H1 (cell line): ENCODE results near the gene IPO7. TPM values are rescaled to one million over a fixed set of nuclear protein-coding genes. Genes with fewer than 3 reads are reported as not detected.

Experiments
- CTCF ChIA-PET: fragments of 300-600 bp; sonication (Branson Sonifier 250); formaldehyde crosslinking; loops from one replicate; lab custom pipeline; 2021; ENCODE audit not compliant: partially characterized antibody; lab: Charles Lee
- POLR2A ChIA-PET: fragments of 300-600 bp; sonication (Branson Sonifier 250); formaldehyde crosslinking; loops from one replicate; lab custom pipeline; 2021; ENCODE audit warnings: inconsistent platforms; ENCODE audit not compliant: partially characterized antibody; lab: Charles Lee
- DNase-seq, 2 experiments: peaks; one replicate each; pipeline versions ENCODE4 v3.0.0 to v3.0.0-alpha.2; 2010 to 2022; ENCODE audit warnings: low spot score in 2 of 2, low read depth in 1 of 2, mixed read lengths in 1 of 2
- FAIRE-seq: peaks from 2 replicates; lab custom pipeline; 2011; peaks lifted over from hg19 to GRCh38; lab: Jason Lieb, UNC
- H2AFZ ChIP-seq: 2 replicates; pipeline ENCODE4 v1.8.1; 2012; ENCODE audit warnings: low read length, inconsistent platforms
- H2AK5ac ChIP-seq: 2 replicates; pipeline ENCODE4 v1.6.1; 2013; ENCODE audit warnings: low read depth, low read length
- H2BK120ac ChIP-seq: replicated peaks from 2 replicates; pipeline ENCODE3; 2013; ENCODE audit warnings: low read depth, low read length, inconsistent platforms
- H2BK12ac ChIP-seq: 2 replicates; pipeline ENCODE4 v1.6.1; 2013; ENCODE audit warnings: low read depth, low read length
- H2BK15ac ChIP-seq: 2 replicates; pipeline ENCODE4 v1.6.1; 2013; ENCODE audit warnings: low read length
- H2BK20ac ChIP-seq: 2 replicates; pipeline ENCODE4 v1.6.1; 2013; ENCODE audit warnings: low read length
- H2BK5ac ChIP-seq: 2 replicates; pipeline ENCODE4 v1.6.1; 2013; ENCODE audit warnings: low read depth, low read length
- H3K14ac ChIP-seq: 2 replicates; pipeline ENCODE4 v1.6.1; 2013; ENCODE audit warnings: inconsistent platforms; ENCODE audit not compliant: insufficient read length
- H3K18ac ChIP-seq: 2 replicates; pipeline ENCODE4 v1.6.1; 2013; ENCODE audit warnings: low read length; ENCODE audit errors: extremely low read depth
- H3K23ac ChIP-seq: 2 replicates; pipeline ENCODE4 v1.6.1; 2013; ENCODE audit warnings: inconsistent platforms; ENCODE audit not compliant: insufficient read length
- H3K23me2 ChIP-seq: 2 replicates; pipeline ENCODE4 v1.6.1; 2013; ENCODE audit warnings: low read depth, low read length
- H3K27ac ChIP-seq: 2 replicates; pipeline ENCODE4 v1.6.1; 2011; ENCODE audit warnings: low read depth, low read length, inconsistent platforms
- H3K27me3 ChIP-seq, 4 experiments: replicated peaks in 1 of 4; 1 replicate in 1 of 4; 2 replicates in 3 of 4; pipeline versions ENCODE4 v1.6.1 to v1.8.1; 2011 to 2013; ENCODE audit warnings: low read length in 3 of 4, mild to moderate bottlenecking in 3 of 4, inconsistent platforms in 2 of 4, mixed read lengths in 2 of 4, moderate library complexity in 1 of 4; ENCODE audit not compliant: control insufficient read depth in 3 of 4, insufficient read depth in 3 of 4; ENCODE audit errors: extremely low read depth in 1 of 4
- H3K36me3 ChIP-seq, 4 experiments: 2 replicates each; pipeline versions ENCODE4 v1.6.1 to v1.8.1; 2011 to 2013; ENCODE audit warnings: mild to moderate bottlenecking in 4 of 4, low read length in 3 of 4, moderate library complexity in 2 of 4, control low read depth in 1 of 4, inconsistent platforms in 1 of 4; ENCODE audit not compliant: insufficient read depth in 4 of 4, control insufficient read depth in 2 of 4
- H3K4ac ChIP-seq: replicated peaks from 2 replicates; pipeline ENCODE3; 2013; ENCODE audit warnings: low read length, low read depth, mixed read lengths, inconsistent platforms; ENCODE audit not compliant: insufficient read length
- H3K4me1 ChIP-seq, 4 experiments: replicated peaks in 1 of 4; 1 replicate in 1 of 4; 2 replicates in 3 of 4; pipeline versions ENCODE4 v1.6.1 to v1.8.1; 2011 to 2013; ENCODE audit warnings: low read length in 3 of 4, inconsistent platforms in 2 of 4, mixed read lengths in 1 of 4; ENCODE audit not compliant: insufficient read depth in 4 of 4, control insufficient read depth in 3 of 4
- H3K4me2 ChIP-seq, 2 experiments: 2 replicates each; pipeline versions ENCODE4 v1.6.1 to v1.8.1; 2011 to 2013; ENCODE audit warnings: low read depth in 2 of 2, low read length in 2 of 2, control low read depth in 1 of 2, inconsistent platforms in 1 of 2, mild to moderate bottlenecking in 1 of 2; ENCODE audit not compliant: insufficient read depth in 1 of 2
- H3K4me3 ChIP-seq, 4 experiments: fragments of 200-600, 300-600 bp in 1 of 4; sonication (generic), shearing (Covaris generic), sonication (Bioruptor Twin) in 1 of 4; 2 replicates each; pipeline versions ENCODE4 v1.5.1 to v1.8.1; 2011 to 2016; ENCODE audit warnings: low read length in 4 of 4, low read depth in 3 of 4, control low read depth in 2 of 4, inconsistent platforms in 2 of 4, mild to moderate bottlenecking in 2 of 4, mixed read lengths in 1 of 4, moderate library complexity in 1 of 4; ENCODE audit not compliant: insufficient read depth in 2 of 4; ENCODE audit errors: extremely low read depth in 1 of 4
- H3K56ac ChIP-seq: replicated peaks from 2 replicates; pipeline ENCODE3; 2013; ENCODE audit warnings: low read depth, mild to moderate bottlenecking, mixed read lengths, low read length, inconsistent platforms; ENCODE audit not compliant: insufficient read length
- H3K79me1 ChIP-seq: 2 replicates; pipeline ENCODE4 v1.6.1; 2013; ENCODE audit warnings: low read depth, low read length, control low read depth
- H3K79me2 ChIP-seq, 2 experiments: 2 replicates each; pipeline versions ENCODE4 v1.6.1 to v1.8.1; 2012 to 2013; ENCODE audit warnings: low read length in 2 of 2, mild to moderate bottlenecking in 2 of 2, inconsistent platforms in 1 of 2; ENCODE audit not compliant: insufficient read depth in 2 of 2, control insufficient read depth in 1 of 2
- H3K9ac ChIP-seq, 4 experiments: replicated peaks in 1 of 4; 1 replicate in 1 of 4; 2 replicates in 3 of 4; pipeline versions ENCODE4 v1.6.1 to v1.8.1; 2011 to 2013; ENCODE audit warnings: low read depth in 3 of 4, low read length in 3 of 4, control low read depth in 2 of 4, mild to moderate bottlenecking in 2 of 4, moderate library complexity in 2 of 4, inconsistent platforms in 1 of 4; ENCODE audit errors: extremely low read depth in 1 of 4
- H3K9me3 ChIP-seq, 2 experiments: 2 replicates each; pipeline versions ENCODE4 v1.6.1 to v1.8.1; 2012 to 2013; ENCODE audit warnings: mild to moderate bottlenecking in 2 of 2, moderate library complexity in 2 of 2, control low read depth in 1 of 2, inconsistent platforms in 1 of 2, low read depth in 1 of 2, low read length in 1 of 2, mixed read lengths in 1 of 2; ENCODE audit not compliant: insufficient read depth in 2 of 2
- H4K20me1 ChIP-seq, 2 experiments: replicated peaks in 1 of 2; 2 replicates each; pipeline versions ENCODE3 to v1.8.1; 2011 to 2013; ENCODE audit warnings: inconsistent platforms in 2 of 2, low read length in 2 of 2, mild to moderate bottlenecking in 1 of 2; ENCODE audit not compliant: insufficient read depth in 2 of 2, control insufficient read depth in 1 of 2
- H4K5ac ChIP-seq: 2 replicates; pipeline ENCODE4 v1.6.1; 2013; ENCODE audit warnings: low read length, low read depth, mixed read lengths, inconsistent platforms; ENCODE audit not compliant: insufficient read length
- H4K8ac ChIP-seq: 2 replicates; pipeline ENCODE4 v1.8.0; 2013; ENCODE audit warnings: mild to moderate bottlenecking, moderate library complexity, low read length, inconsistent platforms; ENCODE audit not compliant: insufficient read depth; ENCODE audit errors: extremely low read depth
- H4K91ac ChIP-seq: replicated peaks from 2 replicates; pipeline ENCODE3; 2013; ENCODE audit warnings: low read length, mixed read lengths, inconsistent platforms; ENCODE audit not compliant: insufficient read length
- KDM1A ChIP-seq: fragments of 200-600, 300-600 bp; sonication (generic); IDR thresholded peaks from 2 replicates; pipeline ENCODE4 v1.7.1; 2016; ENCODE audit warnings: mild to moderate bottlenecking, low read length, borderline replicate concordance
- KDM5A ChIP-seq: fragments of 200-600 bp; IDR thresholded peaks from 2 replicates; pipeline ENCODE4 v1.7.1; 2012; ENCODE audit warnings: mild to moderate bottlenecking, low read length, inconsistent platforms, mixed read lengths
- POLR2A ChIP-seq, 2 experiments: IDR thresholded peaks; 1 replicate in 1 of 2; 2 replicates in 1 of 2; pipeline ENCODE4 v1.6.1; 2011; ENCODE audit warnings: low read depth in 2 of 2, low read length in 2 of 2, mild to moderate bottlenecking in 2 of 2; ENCODE audit errors: control extremely low read depth in 1 of 2
- SAP30 ChIP-seq: fragments of 300-600 bp; sonication (generic); IDR thresholded peaks from 2 replicates; pipeline ENCODE4 v1.7.1; 2012; ENCODE audit warnings: low read length, moderate library complexity, mild to moderate bottlenecking, inconsistent platforms; ENCODE audit not compliant: insufficient read depth, insufficient replicate concordance
- SP1 ChIP-seq: IDR thresholded peaks from 2 replicates; pipeline ENCODE4 v1.6.1; 2011; ENCODE audit warnings: low read depth, low read length
- WGBS, 2 experiments: shearing (Covaris generic) in 1 of 2; methylation state at CpG; one replicate each; pipeline versions ENCODE4 v1.1.6 to v1.1.7; 2013 to 2015; ENCODE audit warnings: low lambda C conversion rate in 2 of 2, mixed read lengths in 2 of 2, inconsistent platforms in 1 of 2, low coverage in 1 of 2, missing lambda C conversion rate in 1 of 2; ENCODE audit not compliant: insufficient replicate concordance in 2 of 2, insufficient coverage in 1 of 2, insufficient read length in 1 of 2; ENCODE audit errors: extremely low coverage in 1 of 2, missing lambda C conversion rate in 1 of 2; 5-methylcytosine and 5-hydroxymethylcytosine counted together
- polyA plus RNA-seq, 7 experiments: library from polyadenylated mRNA; depleted of rRNA in 3 of 7; stranded (reverse) in 5 of 7; unstranded in 2 of 7; fragments of >200 nt in 5 of 7; fragments of 200-250 nt in 2 of 7; gene quantifications; 1 replicate in 5 of 7; 2 replicates in 1 of 7; 4 replicates in 1 of 7; pipeline versions ENCODE4 v1.2.1 to v1.2.3, GENCODE V29; 2011 to 2013; ENCODE audit warnings: missing spikeins in 2 of 7, mixed read lengths in 2 of 7
- total RNA-seq: library from RNA; stranded (reverse); fragmentation: NEBNext Ultra II Directional; extraction: Animal tissue kit (Norgen Biotek cat#: 25700); gene quantifications from 2 replicates; pipeline ENCODE4 v1.2.1, GENCODE V29; 2021

IPO7 gene
- total and polyA plus RNA-seq, 2 of the 8 experiments (the other 6 are each of a cell fraction or from before 2014, with no cell fraction given) = 45.9 to 259 TPM

DNA sequence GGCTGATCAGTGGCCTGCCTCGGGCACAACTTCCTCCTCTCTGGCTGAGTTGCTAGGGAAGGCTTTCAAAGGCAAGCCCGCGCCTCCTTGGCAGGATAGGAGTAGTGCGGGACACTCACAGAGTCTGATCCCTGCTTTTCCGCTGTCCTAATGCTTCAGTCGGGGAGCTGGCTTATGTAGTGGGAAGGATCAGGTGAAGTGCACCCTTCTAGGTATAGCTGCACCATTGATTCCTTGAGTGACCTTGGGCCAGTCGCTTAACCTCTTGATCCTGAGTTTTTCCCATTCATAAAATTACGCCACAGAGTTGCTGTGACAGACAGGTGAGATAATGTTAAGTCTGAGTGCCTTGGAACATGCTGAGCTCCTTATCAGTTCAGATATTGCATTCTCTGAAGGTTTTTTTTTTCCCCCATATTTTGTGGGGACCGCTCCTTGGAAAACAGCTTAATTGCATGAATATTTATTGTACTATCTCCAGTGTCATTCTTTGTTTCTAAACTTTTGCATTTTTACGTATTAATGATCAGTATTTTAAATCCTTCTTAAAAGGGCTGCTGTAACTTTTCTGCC lies 961 bp downstream of the IPO7 start:
- peaks cover 14 to 15% of the 10 kb centered on the region in 2 experiments for H4K20me1 ChIP-seq
- 0 out of 2 replicates have a peak overlapping the region, but pooled peaks have one; percentile 97 for H4K8ac ChIP-seq
- H2AK5ac ChIP-seq = no peak overlapping the region
- TF ChIP-seq KDM5A = no peak
- TF ChIP-seq KDM1A = no peak
- TF ChIP-seq SP1 = no peak
- TF ChIP-seq SAP30 = peak; percentile 98
- TF ChIP-seq POLR2A (IDR thresholded peaks at IDR 0.05; ENCODE audit: control extremely low read depth in 1 of 2, low read depth in 2 of 2, low read length in 2 of 2) = peak in 1 of 2 experiments; percentile 31; a peak in 1 of 3 replicates
- TF ChIP-seq, all 59 proteins: peak for 2
- FAIRE-seq (no peak), DNase-seq (no peak)
- H3K27ac ChIP-seq = peak overlapping the region; percentile 93
- H2AFZ ChIP-seq = no peak overlapping the region
- no peak overlapping the region for H3K23ac ChIP-seq
- H2BK20ac ChIP-seq = no peak overlapping the region
- no peak overlapping the region for H2BK5ac ChIP-seq
- no peak overlapping the region for H2BK12ac ChIP-seq
- no peaks in the 10 kb centered on the region; a peak in 2 of 7 replicates for H3K4me1 ChIP-seq
- no peaks in the 10 kb centered on the region for H3K23me2 ChIP-seq
- H4K5ac ChIP-seq = no peak overlapping the region
- peak overlapping the region; percentile 75 to 90 for H3K4me2 ChIP-seq
- no peak overlapping the region for H3K56ac ChIP-seq
- no peaks in the 10 kb centered on the region for H3K9me3 ChIP-seq
- H3K36me3 ChIP-seq = peaks cover 0 to 15% (median 0%) of the 10 kb centered on the region in 4 experiments; a peak in 2 of 8 replicates
- H3K4ac ChIP-seq = no peak overlapping the region
- H4K91ac ChIP-seq = no peak overlapping the region
- H3K4me3 ChIP-seq = peak overlapping the region; percentile 82 to 97 (median 92)
- no peaks in the 10 kb centered on the region for H3K27me3 ChIP-seq
- no peak overlapping the region for H2BK15ac ChIP-seq
- H3K79me2 ChIP-seq = peaks cover 51 to 63% of the 10 kb centered on the region in 2 experiments
- H3K9ac ChIP-seq = peak overlapping the region; percentile 76 to 99 (median 98)
- ChIA-PET POLR2A (interaction anchor here (0.5 to 6.6 kb wide), 34 partner anchors 11 to 703 kb away, joined by 3 to 72 read pairs (median 5); partner anchors contain the start of genes DENND5A, RPL27A, TMEM41B and TRIM66), CTCF (interaction anchor here (0.6 to 2.7 kb wide), 15 partner anchors 9 to 219 kb away, joined by 3 to 13 read pairs (median 3); no protein-coding TSS in a partner anchor)
- no peak overlapping the region for H3K14ac ChIP-seq
- no peak overlapping the region for H3K18ac ChIP-seq
- 9% methylated on average over 10 of the region's 10 CpGs; no CpG with 5 or more reads in 1 of the 2 experiments for WGBS, 2 experiments
- no peak overlapping the region for H2BK120ac ChIP-seq
- no peaks in the 10 kb centered on the region for H3K79me1 ChIP-seq
